HepG2 (cell line): ENCODE results near the gene C19orf85. TPM values are rescaled to one million over a fixed set of nuclear protein-coding genes. Genes with fewer than 3 reads are reported as not detected.

Experiments used
- ATAC-seq: fragments of 200-7000 bp; cut with Tn5 transposase; 3 replicates; pipeline ENCODE4 v1.9.1; 2020; ENCODE audit warnings: mild to moderate bottlenecking, moderate library complexity
- BruUV-seq: library from RNA; stranded (reverse); fragments of 400-500 nt; replicated peaks from 2 replicates; lab custom pipeline; 2021; lab: Mats Ljungman, UMichigan
- CTCF ChIA-PET: fragments of 300-600 bp; formaldehyde crosslinking; extraction: SDS; loops from one replicate; lab custom pipeline; 2021; ENCODE audit warnings: low total read pairs, inconsistent platforms, low intra/inter-chr PET ratio; lab: Yijun Ruan, JAX
- POLR2A ChIA-PET: fragments of 350-600 bp; sonication (Branson Sonifier 250); formaldehyde crosslinking; loops from one replicate; lab custom pipeline; 2020; ENCODE audit warnings: antibody characterized with exemption, inconsistent platforms; lab: Yijun Ruan, JAX
- DNase-seq: peaks from one replicate; pipeline ENCODE4 v3.0.0-alpha.2; 2015; ENCODE audit warnings: low spot score
- FAIRE-seq: peaks from 3 replicates; lab custom pipeline; 2011; peaks lifted over from hg19 to GRCh38; lab: Jason Lieb, UNC
- H2AFZ ChIP-seq: one replicate; pipeline ENCODE4 v1.6.1; 2011; ENCODE audit warnings: low read length, inconsistent platforms
- H3K27ac ChIP-seq: fragments of 300-600 bp; 3 replicates; pipeline ENCODE4 v1.8.0; 2011; ENCODE audit warnings: mixed run types, mild to moderate bottlenecking, mixed read lengths, low read length, inconsistent platforms; ENCODE audit not compliant: insufficient read depth; ENCODE audit errors: extremely low read length
- H3K27me3 ChIP-seq, 2 experiments: fragments of 200-600 bp in 1 of 2; 2 replicates in 1 of 2; 3 replicates in 1 of 2; pipeline versions ENCODE4 v1.6.0 to v1.8.0; 2011; ENCODE audit warnings: low read length in 2 of 2, mild to moderate bottlenecking in 2 of 2, moderate library complexity in 2 of 2, inconsistent platforms in 1 of 2; ENCODE audit not compliant: insufficient read depth in 2 of 2, control insufficient read depth in 1 of 2
- H3K36me3 ChIP-seq, 2 experiments: fragments of 200-600 bp in 1 of 2; replicated peaks in 1 of 2; 2 replicates in 1 of 2; 3 replicates in 1 of 2; pipeline versions ENCODE4 v1.5.1 to v1.8.0; 2011; ENCODE audit warnings: low read length in 2 of 2, inconsistent platforms in 1 of 2; ENCODE audit not compliant: insufficient read depth in 2 of 2, control insufficient read depth in 1 of 2
- H3K4me1 ChIP-seq: 2 replicates; pipeline ENCODE4 v1.5.1; 2012; ENCODE audit warnings: low read length, inconsistent platforms; ENCODE audit not compliant: insufficient read depth
- H3K4me2 ChIP-seq: 2 replicates; pipeline ENCODE4 v1.6.0; 2011; ENCODE audit warnings: low read depth, low read length, inconsistent platforms
- H3K4me3 ChIP-seq, 3 experiments: fragments of 200-600 bp in 1 of 3; sonication (generic), shearing (Covaris generic) in 1 of 3; replicated peaks in 1 of 3; 2 replicates each; pipeline ENCODE4 v1.5.1; 2011 to 2016; ENCODE audit warnings: low read length in 3 of 3, inconsistent platforms in 2 of 3, low read depth in 2 of 3, mild to moderate bottlenecking in 2 of 3, control low read depth in 1 of 3, mixed read lengths in 1 of 3; ENCODE audit not compliant: insufficient read depth in 1 of 3
- H3K79me2 ChIP-seq: one replicate; pipeline ENCODE4 v1.6.1; 2011; ENCODE audit warnings: low read length, inconsistent platforms; ENCODE audit not compliant: insufficient read depth
- H3K9ac ChIP-seq: 2 replicates; pipeline ENCODE4 v1.6.0; 2011; ENCODE audit warnings: mild to moderate bottlenecking, low read depth, low read length, inconsistent platforms; ENCODE audit not compliant: insufficient read depth
- H3K9me3 ChIP-seq: 2 replicates; pipeline ENCODE4 v1.5.1; 2012; ENCODE audit warnings: mild to moderate bottlenecking, low read length
- H4K20me1 ChIP-seq: 2 replicates; pipeline ENCODE4 v1.6.0; 2011; ENCODE audit warnings: inconsistent platforms, mild to moderate bottlenecking, low read length, moderate library complexity; ENCODE audit not compliant: insufficient read depth
- ELF1 ChIP-seq: sonication (generic); formaldehyde crosslinking; IDR thresholded peaks from 2 replicates; pipeline ENCODE4 v1.4.0; 2020; ENCODE audit warnings: missing genetic modification reagents
- GATAD2A ChIP-seq: IDR thresholded peaks from 2 replicates; pipeline ENCODE4 v1.6.1; 2016
- HNF4A ChIP-seq: sonication (generic); formaldehyde crosslinking; IDR thresholded peaks from 2 replicates; pipeline ENCODE4 v1.4.0; 2020; ENCODE audit warnings: missing genetic modification reagents
- IKZF1 ChIP-seq: fragments of 450-650 bp; IDR thresholded peaks from 2 replicates; pipeline ENCODE4 v1.7.1; 2016
- KLF16 ChIP-seq, 2 experiments: sonication (generic) in 1 of 2; formaldehyde crosslinking in 1 of 2; IDR thresholded peaks; 2 replicates each; pipeline versions ENCODE4 v1.6.1 to v1.8.0; 2016 to 2023; ENCODE audit warnings: missing genetic modification reagents in 2 of 2, missing compliant biosample characterization in 1 of 2
- KLF6 ChIP-seq: IDR thresholded peaks from 2 replicates; pipeline ENCODE4 v1.8.0; 2016; ENCODE audit warnings: missing biosample characterization, missing genetic modification reagents
- MIXL1 ChIP-seq: IDR thresholded peaks from 2 replicates; pipeline ENCODE4 v1.6.1; 2016
- ONECUT2 ChIP-seq: sonication (generic); formaldehyde crosslinking; IDR thresholded peaks from 2 replicates; pipeline ENCODE4 v1.4.0; 2020; ENCODE audit warnings: missing genetic modification reagents
- PATZ1 ChIP-seq: sonication (generic); formaldehyde crosslinking; IDR thresholded peaks from 2 replicates; pipeline ENCODE4 v1.4.0; 2020; ENCODE audit warnings: missing genetic modification reagents
- SAP130 ChIP-seq: IDR thresholded peaks from 2 replicates; pipeline ENCODE4 v1.6.1; 2016; ENCODE audit warnings: low read depth
- SMAD3 ChIP-seq: sonication (generic); formaldehyde crosslinking; IDR thresholded peaks from 2 replicates; pipeline ENCODE4 v1.4.0; 2020; ENCODE audit warnings: missing genetic modification reagents
- STAG1 ChIP-seq: sonication (generic); formaldehyde crosslinking; IDR thresholded peaks from 2 replicates; pipeline ENCODE4 v1.4.0; 2020; ENCODE audit warnings: missing genetic modification reagents
- TEAD3 ChIP-seq: optimal IDR thresholded peaks from 2 replicates; pipeline ENCODE3; 2016; ENCODE audit warnings: borderline replicate concordance
- THAP11 ChIP-seq: IDR thresholded peaks from 2 replicates; pipeline ENCODE4 v1.6.1; 2016; ENCODE audit warnings: missing biosample characterization, missing genetic modification reagents
- XRCC5 ChIP-seq: fragments of 200-400 bp; formaldehyde crosslinking; optimal IDR thresholded peaks from 2 replicates; pipeline ENCODE3; 2017; ENCODE audit warnings: mild to moderate bottlenecking, low read length
- ZBTB25 ChIP-seq: IDR thresholded peaks from 2 replicates; pipeline ENCODE4 v1.6.1; 2018; ENCODE audit warnings: missing genetic modification reagents
- ZNF264 ChIP-seq: sonication (generic); formaldehyde crosslinking; IDR thresholded peaks from 2 replicates; pipeline ENCODE4 v1.4.0; 2020; ENCODE audit warnings: missing genetic modification reagents
- WGBS: methylation state at CpG from one replicate; pipeline ENCODE4 v1.1.6; 2017; ENCODE audit warnings: low lambda C conversion rate; 5-methylcytosine and 5-hydroxymethylcytosine counted together
- in situ Hi-C: cut with HindIII; loops from 2 replicates; pipeline ENCODE4 v1.10.0; 2017; ENCODE audit warnings: low pct_unique_long_range_greater_than_20kb; ENCODE audit not compliant: extremely low pct_ligation_motif_present
- intact Hi-C: fragments of 100-400 bp; cut with micrococcal nuclease; formaldehyde crosslinking; loops from one replicate; pipeline ENCODE4 v1.10.0; 2022; ENCODE audit not compliant: unreplicated experiment
- polyA plus RNA-seq, 8 experiments: library from polyadenylated mRNA; depleted of rRNA in 3 of 8; stranded (reverse) in 7 of 8; unstranded in 1 of 8; fragments of >200 nt; fragmentation: Illumina TruSeq in 4 of 8; extraction: Trizol in 4 of 8; gene quantifications; 2 replicates each; pipeline versions ENCODE4 v1.2.1 to v1.2.3, GENCODE V29; 2011 to 2016; ENCODE audit warnings: low read depth in 4 of 8, missing spikeins in 1 of 8, mixed read lengths in 1 of 8; ENCODE audit not compliant: insufficient read depth in 1 of 8
- total RNA-seq, 5 experiments: library from RNA; depleted of rRNA; stranded (reverse); fragments of >200 nt; fragmentation: Illumina TruSeq; extraction: Trizol; gene quantifications; 2 replicates each; pipeline ENCODE4 v1.2.3, GENCODE V29; 2016; ENCODE audit warnings: low read depth in 1 of 5
- TF ChIP-seq, protein P1 (sequence below): IDR thresholded peaks from 2 replicates; pipeline ENCODE4 v1.6.1; 2012; ENCODE audit warnings: low read depth, low read length, improper control_type of control experiment
- TF ChIP-seq, protein P2 (sequence below): sonication (generic); formaldehyde crosslinking; conservative IDR thresholded peaks from 2 replicates; pipeline ENCODE4 v1.4.0; 2020; ENCODE audit warnings: missing genetic modification reagents
- TF ChIP-seq, protein P3 (sequence below): IDR thresholded peaks from 2 replicates; pipeline ENCODE4 v1.6.1; 2016; ENCODE audit warnings: low read depth, borderline replicate concordance

C19orf85 gene
- total and polyA plus RNA-seq, 2 of the 13 experiments (the other 11 are each of a cell fraction or from before 2014, with no cell fraction given), result not detected

DNA sequence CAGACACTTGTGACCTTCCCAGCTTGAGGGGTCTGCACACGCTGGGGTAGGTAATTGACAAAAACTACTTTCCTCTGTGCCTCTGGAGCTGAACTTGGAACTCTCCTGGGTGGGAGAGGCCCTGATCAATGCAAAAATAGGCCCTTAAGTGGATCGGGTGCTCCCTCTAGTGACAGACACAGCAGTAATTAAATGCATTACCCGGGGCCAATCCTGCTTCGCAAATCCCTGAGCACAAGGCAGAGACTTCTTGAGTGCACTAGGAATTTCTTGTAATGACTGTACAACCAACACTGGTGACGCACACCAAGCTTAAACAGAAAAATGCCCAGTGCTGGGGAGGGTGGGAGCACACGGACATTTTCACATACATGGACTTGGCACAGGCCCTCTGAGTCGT is 46.4 kb downstream of the C19orf85 start:
- ChIA-PET CTCF (interaction anchor here (1.6 to 2.7 kb wide), 5 partner anchors 85 to 277 kb away, joined by 3 to 23 read pairs (median 9); no protein-coding TSS in a partner anchor), POLR2A (interaction anchor here (1.0 to 1.7 kb wide), 3 partner anchors 11 to 212 kb away, joined by 3 to 8 read pairs (median 3); partner anchors contain the start of gene UBE2S)
- peak; percentile 92 for ATAC-seq
- 12% methylated on average over 5 of the region's 7 CpGs for whole genome bisulfite sequencing
- no TSS peak for BruUV-seq
- Histone ChIP-seq H3K4me1 (peaks cover 10% of the 10 kb centered on the region), H3K9ac (no peak overlapping the region), H2AFZ (no peak overlapping the region), H3K36me3 (no peaks in the 10 kb centered on the region), H3K27ac (no peak overlapping the region), H3K9me3 (no peaks in the 10 kb centered on the region), H3K79me2 (no peaks in the 10 kb centered on the region), H3K27me3 (peaks cover 0 to 11% of the 10 kb centered on the region in 2 experiments; a peak in 1 of 5 replicates), H3K4me3 (no peak overlapping the region), H4K20me1 (no peaks in the 10 kb centered on the region), H3K4me2 (0 out of 2 replicates have a peak overlapping the region, but pooled peaks have one; percentile 1)
- DNase-seq, result peak; percentile 70
- intact Hi-C loops, result loop anchor here (1.0 to 5.0 kb wide), 3 partner anchors 126 to 276 kb away; no protein-coding TSS in a partner anchor
- peak; percentile 68 for FAIRE-seq
- in situ Hi-C loops, result loop anchor here (5.0 kb wide), 2 partner anchors 116 to 201 kb away; no protein-coding TSS in a partner anchor
- TF ChIP-seq, protein P1, sequence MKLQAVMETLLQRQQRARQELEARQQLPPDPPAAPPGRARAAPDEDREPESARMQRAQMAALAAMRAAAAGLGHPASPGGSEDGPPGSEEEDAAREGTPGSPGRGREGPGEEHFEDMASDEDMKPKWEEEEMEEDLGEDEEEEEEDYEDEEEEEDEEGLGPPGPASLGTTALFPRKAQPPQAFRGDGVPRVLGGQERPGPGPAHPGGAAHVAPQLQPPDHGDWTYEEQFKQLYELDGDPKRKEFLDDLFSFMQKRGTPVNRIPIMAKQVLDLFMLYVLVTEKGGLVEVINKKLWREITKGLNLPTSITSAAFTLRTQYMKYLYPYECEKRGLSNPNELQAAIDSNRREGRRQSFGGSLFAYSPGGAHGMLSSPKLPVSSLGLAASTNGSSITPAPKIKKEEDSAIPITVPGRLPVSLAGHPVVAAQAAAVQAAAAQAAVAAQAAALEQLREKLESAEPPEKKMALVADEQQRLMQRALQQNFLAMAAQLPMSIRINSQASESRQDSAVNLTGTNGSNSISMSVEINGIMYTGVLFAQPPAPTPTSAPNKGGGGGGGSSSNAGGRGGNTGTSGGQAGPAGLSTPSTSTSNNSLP, result peak; percentile 66; the same call in 1 of the 2 replicates
- TF ChIP-seq KLF16 (CRISPR knock-in tag; IDR thresholded peaks at IDR 0.05), result 0 out of 4 replicates have a peak, but pooled peaks of 1 of the 2 experiments have one; percentile 20
- TF ChIP-seq TEAD3 (CRISPR knock-in tag), result peak; percentile 40
- TF ChIP-seq ONECUT2 (CRISPR knock-in tag), result peak; percentile 76
- TF ChIP-seq, protein P2, sequence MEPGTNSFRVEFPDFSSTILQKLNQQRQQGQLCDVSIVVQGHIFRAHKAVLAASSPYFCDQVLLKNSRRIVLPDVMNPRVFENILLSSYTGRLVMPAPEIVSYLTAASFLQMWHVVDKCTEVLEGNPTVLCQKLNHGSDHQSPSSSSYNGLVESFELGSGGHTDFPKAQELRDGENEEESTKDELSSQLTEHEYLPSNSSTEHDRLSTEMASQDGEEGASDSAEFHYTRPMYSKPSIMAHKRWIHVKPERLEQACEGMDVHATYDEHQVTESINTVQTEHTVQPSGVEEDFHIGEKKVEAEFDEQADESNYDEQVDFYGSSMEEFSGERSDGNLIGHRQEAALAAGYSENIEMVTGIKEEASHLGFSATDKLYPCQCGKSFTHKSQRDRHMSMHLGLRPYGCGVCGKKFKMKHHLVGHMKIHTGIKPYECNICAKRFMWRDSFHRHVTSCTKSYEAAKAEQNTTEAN (CRISPR knock-in tag), result no peak
- TF ChIP-seq, protein P3, sequence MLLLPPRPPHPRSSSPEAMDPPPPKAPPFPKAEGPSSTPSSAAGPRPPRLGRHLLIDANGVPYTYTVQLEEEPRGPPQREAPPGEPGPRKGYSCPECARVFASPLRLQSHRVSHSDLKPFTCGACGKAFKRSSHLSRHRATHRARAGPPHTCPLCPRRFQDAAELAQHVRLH, result 0 out of 2 replicates have a peak, but pooled peaks have one; percentile 64
- TF ChIP-seq KLF6 (CRISPR knock-in tag), result 0 out of 2 replicates have a peak, but pooled peaks have one; percentile 47
- peak; percentile 32; the same call in 1 of the 2 replicates for TF ChIP-seq ELF1 (CRISPR knock-in tag)
- TF ChIP-seq GATAD2A (CRISPR knock-in tag), result peak; percentile 28; the same call in 1 of the 2 replicates
- TF ChIP-seq MIXL1 (CRISPR knock-in tag), result peak; percentile 88
- peak; percentile 73; the same call in 1 of the 2 replicates for TF ChIP-seq ZNF264 (CRISPR knock-in tag)
- TF ChIP-seq IKZF1, result no peak
- 0 out of 2 replicates have a peak, but pooled peaks have one; percentile 32 for TF ChIP-seq ZBTB25 (CRISPR knock-in tag)
- peak; percentile 22 for TF ChIP-seq XRCC5
- TF ChIP-seq STAG1 (CRISPR knock-in tag), result peak; percentile 98
- TF ChIP-seq THAP11, result 0 out of 2 replicates have a peak, but pooled peaks have one; percentile 17
- TF ChIP-seq HNF4A, result peak; percentile 58
- TF ChIP-seq SAP130 (CRISPR knock-in tag), result peak; percentile 39
- TF ChIP-seq SMAD3, result 0 out of 2 replicates have a peak, but pooled peaks have one; percentile 52
- 0 out of 2 replicates have a peak, but pooled peaks have one; percentile 23 for TF ChIP-seq PATZ1
